Common myeloid progenitor, CD34-positive (primary cell): ENCODE measurements around the gene OR52E4.

Experiments
- CTCF ChIA-PET: fragments of 350-600 bp; sonication (Branson Sonifier 250); formaldehyde crosslinking; loops from one replicate; lab custom pipeline; 2021; ENCODE audit warnings: antibody characterized with exemption; lab: Charles Lee
- POLR2A ChIA-PET: fragments of 350-600 bp; sonication (Branson Sonifier 250); formaldehyde crosslinking; loops from one replicate; lab custom pipeline; 2021; ENCODE audit warnings: antibody characterized with exemption; lab: Charles Lee
- DNase-seq, 3 donors: peaks; one replicate each; pipeline versions ENCODE4 v3.0.0 to v3.0.0-alpha.2; 2013
- H3K27ac ChIP-seq, 2 experiments: 1 replicate in 1 of 2; 2 replicates in 1 of 2; pipeline ENCODE4 v1.7.0; 2013; ENCODE audit warnings: inconsistent platforms in 2 of 2, low read length in 2 of 2, mild to moderate bottlenecking in 2 of 2, low read depth in 1 of 2, moderate library complexity in 1 of 2; ENCODE audit not compliant: severe bottlenecking in 2 of 2, insufficient read depth in 1 of 2, poor library complexity in 1 of 2
- H3K27me3 ChIP-seq, 5 experiments: replicated peaks in 2 of 5; 1 replicate in 3 of 5; 2 replicates in 2 of 5; pipeline versions ENCODE4 v1.6.1 to v1.7.0; 2013; ENCODE audit warnings: low read length in 4 of 5, mild to moderate bottlenecking in 2 of 5, moderate library complexity in 2 of 5, inconsistent platforms in 1 of 5; ENCODE audit not compliant: insufficient read depth in 5 of 5, control insufficient read depth in 4 of 5
- H3K36me3 ChIP-seq, 4 experiments: 1 replicate in 2 of 4; 2 replicates in 2 of 4; pipeline versions ENCODE4 v1.6.1 to v1.7.0; 2013; ENCODE audit warnings: low read length in 3 of 4, control low read depth in 1 of 4, mild to moderate bottlenecking in 1 of 4; ENCODE audit not compliant: control insufficient read depth in 4 of 4, insufficient read depth in 4 of 4
- H3K4me1 ChIP-seq, 4 experiments: 1 replicate in 3 of 4; 2 replicates in 1 of 4; pipeline versions ENCODE4 v1.6.1 to v1.7.1; 2013; ENCODE audit warnings: low read length in 3 of 4, mild to moderate bottlenecking in 3 of 4, control low read depth in 1 of 4, inconsistent platforms in 1 of 4, moderate library complexity in 1 of 4; ENCODE audit not compliant: control insufficient read depth in 4 of 4, insufficient read depth in 4 of 4; ENCODE audit errors: control extremely low read depth in 1 of 4
- H3K4me3 ChIP-seq, 7 experiments: 1 replicate in 4 of 7; 2 replicates in 3 of 7; pipeline versions ENCODE4 v1.5.1 to v1.7.0; 2013; ENCODE audit warnings: mild to moderate bottlenecking in 7 of 7, low read length in 6 of 7, moderate library complexity in 6 of 7, inconsistent platforms in 2 of 7, low read depth in 2 of 7, control low read depth in 1 of 7; ENCODE audit not compliant: insufficient read depth in 4 of 7, control insufficient read depth in 1 of 7; ENCODE audit errors: extremely low read depth in 1 of 7
- H3K9me3 ChIP-seq, 5 experiments: 1 replicate in 4 of 5; 2 replicates in 1 of 5; pipeline versions ENCODE4 v1.6.1 to v1.7.1; 2013; ENCODE audit warnings: low read length in 4 of 5, mild to moderate bottlenecking in 2 of 5, inconsistent platforms in 1 of 5, low read depth in 1 of 5, moderate library complexity in 1 of 5; ENCODE audit not compliant: control insufficient read depth in 4 of 5, insufficient read depth in 2 of 5; ENCODE audit errors: control extremely low read depth in 1 of 5
- WGBS: methylation state at CpG from one replicate; pipeline ENCODE4 v1.1.5; 2013; ENCODE audit not compliant: insufficient coverage; 5-methylcytosine and 5-hydroxymethylcytosine counted together

The OR52E4 gene

GRCh38 chr11:5928271-5928670, 47.8 kb downstream of the OR52E4 start:
- WGBS: 97% methylated on average over 17 of the region's 17 CpGs
- H3K4me1 ChIP-seq: no peaks in the 10 kb centered on the region
- peaks cover 0 to 12% (median 0%) of the 10 kb centered on the region in 5 experiments for H3K9me3 ChIP-seq
- no peaks in the 10 kb centered on the region for H3K36me3 ChIP-seq
- POLR2A ChIA-PET: no interaction called here
- no peak for DNase-seq
- CTCF ChIA-PET: no interaction called here
- no peaks in the 10 kb centered on the region for H3K27me3 ChIP-seq
- H3K27ac ChIP-seq: no peak overlapping the region
- H3K4me3 ChIP-seq: no peak overlapping the region

GRCh38 chr11:5928811-5929210, 48.4 kb downstream of the OR52E4 start:
- H3K4me3 ChIP-seq: no peak overlapping the region
- no peak overlapping the region for H3K27ac ChIP-seq
- H3K4me1 ChIP-seq: no peaks in the 10 kb centered on the region
- no peaks in the 10 kb centered on the region for H3K27me3 ChIP-seq
- ChIA-PET POLR2A (no interaction called here), CTCF (no interaction called here)
- 96% methylated on average over 14 of the region's 15 CpGs for WGBS
- peaks cover 0 to 10% (median 0%) of the 10 kb centered on the region in 5 experiments for H3K9me3 ChIP-seq
- DNase-seq: no peak
- no peaks in the 10 kb centered on the region for H3K36me3 ChIP-seq

GRCh38 chr11:5929571-5930368, 49.3 kb downstream of the OR52E4 start:
- Histone ChIP-seq H3K4me3 (no peak overlapping the region), H3K27ac (no peak overlapping the region), H3K4me1 (no peaks in the 10 kb centered on the region), H3K9me3 (peaks cover 0 to 7% (median 0%) of the 10 kb centered on the region in 5 experiments), H3K27me3 (no peaks in the 10 kb centered on the region), H3K36me3 (no peaks in the 10 kb centered on the region)
- POLR2A ChIA-PET: no interaction called here
- WGBS: 90% methylated on average over 29 of the region's 31 CpGs
- no peak for DNase-seq
- CTCF ChIA-PET: no interaction called here

DNA sequence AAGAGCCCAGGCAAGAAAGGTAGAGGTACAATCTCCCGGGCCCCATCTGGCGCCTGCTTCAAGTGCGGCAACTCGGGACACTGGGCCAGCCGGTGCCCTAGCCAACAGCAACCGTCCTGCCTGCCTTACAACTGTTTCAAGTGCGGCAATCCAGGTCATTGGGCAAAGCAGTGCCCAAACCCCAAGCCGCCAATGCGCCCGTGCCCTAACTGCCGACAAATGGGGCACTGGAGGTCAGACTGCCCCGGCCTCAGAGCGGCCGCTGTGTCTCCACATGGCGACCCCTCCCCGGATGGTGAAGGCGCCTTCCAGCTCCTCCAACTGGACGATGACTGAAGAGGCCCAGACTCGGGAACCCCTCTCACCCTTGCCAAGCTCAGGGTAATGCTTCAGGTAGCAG, 50.2 kb downstream of the OR52E4 start:
- Histone ChIP-seq H3K4me1 (no peaks in the 10 kb centered on the region), H3K36me3 (no peaks in the 10 kb centered on the region), H3K27me3 (no peaks in the 10 kb centered on the region), H3K4me3 (no peak overlapping the region), H3K27ac (no peak overlapping the region), H3K9me3 (peaks cover 0 to 7% (median 0%) of the 10 kb centered on the region in 5 experiments)
- ChIA-PET POLR2A (no interaction called here), CTCF (no interaction called here)
- WGBS: 90% methylated on average over 19 of the region's 19 CpGs
- no peak for DNase-seq

DNA sequence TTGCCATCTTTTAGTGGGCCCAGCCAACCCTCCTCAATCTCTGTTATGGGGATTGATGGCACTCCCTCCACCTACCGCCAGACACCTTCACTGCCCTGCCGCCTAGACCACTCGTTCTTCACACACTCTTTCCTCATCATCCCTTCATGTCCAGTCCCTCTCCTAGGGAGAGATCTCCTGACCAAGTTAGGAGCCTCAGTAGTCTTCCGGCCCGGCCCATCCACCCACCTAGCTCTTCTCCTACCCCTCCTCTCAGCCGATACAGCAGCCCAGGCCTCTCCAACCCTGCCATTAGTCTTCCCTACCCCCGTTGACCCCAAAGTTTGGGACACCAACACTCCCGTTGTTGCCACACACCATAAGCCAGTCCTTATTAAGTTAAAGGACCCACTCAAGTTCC, 50.6 kb downstream of the OR52E4 start:
- H3K9me3 ChIP-seq: peaks cover 0 to 7% (median 0%) of the 10 kb centered on the region in 5 experiments
- DNase-seq: no peak

GRCh38 chr11:5932671-5933070, 52.2 kb downstream of the OR52E4 start:
- WGBS: 100% methylated on average over 6 of the region's 11 CpGs
- CTCF ChIA-PET: no interaction called here
- Histone ChIP-seq H3K36me3 (no peaks in the 10 kb centered on the region), H3K27me3 (no peaks in the 10 kb centered on the region), H3K27ac (no peak overlapping the region), H3K9me3 (peaks cover 0 to 9% (median 1%) of the 10 kb centered on the region in 5 experiments), H3K4me3 (no peak overlapping the region), H3K4me1 (no peaks in the 10 kb centered on the region)
- POLR2A ChIA-PET: no interaction called here
- no peak for DNase-seq

More for the DNA sequence above, 50.6 kb downstream of the OR52E4 start:
- WGBS: 95% methylated on average over 8 of the region's 8 CpGs
- Histone ChIP-seq H3K27me3 (no peaks in the 10 kb centered on the region), H3K4me1 (no peaks in the 10 kb centered on the region), H3K4me3 (no peak overlapping the region), H3K36me3 (no peaks in the 10 kb centered on the region), H3K27ac (no peak overlapping the region)
- POLR2A ChIA-PET: no interaction called here
- CTCF ChIA-PET: no interaction called here

GRCh38 chr11:5933116-5933515, 52.7 kb downstream of the OR52E4 start:
- H3K36me3 ChIP-seq: no peaks in the 10 kb centered on the region
- H3K27ac ChIP-seq: no peak overlapping the region
- H3K27me3 ChIP-seq: no peaks in the 10 kb centered on the region
- ChIA-PET CTCF (no interaction called here), POLR2A (no interaction called here)
- H3K4me1 ChIP-seq: no peaks in the 10 kb centered on the region
- no peak for DNase-seq
- no peak overlapping the region for H3K4me3 ChIP-seq
- peaks cover 0 to 13% (median 4%) of the 10 kb centered on the region in 5 experiments for H3K9me3 ChIP-seq
- WGBS: 96% methylated on average over 7 of the region's 10 CpGs
